ENCODE results near the gene NKD2.
"Not testable (repeated sequence)": the region's sequence is repeated elsewhere in the genome, so short reads cannot be mapped to it uniquely, and the experiment has no call there.

Gene NKD2

DNA sequence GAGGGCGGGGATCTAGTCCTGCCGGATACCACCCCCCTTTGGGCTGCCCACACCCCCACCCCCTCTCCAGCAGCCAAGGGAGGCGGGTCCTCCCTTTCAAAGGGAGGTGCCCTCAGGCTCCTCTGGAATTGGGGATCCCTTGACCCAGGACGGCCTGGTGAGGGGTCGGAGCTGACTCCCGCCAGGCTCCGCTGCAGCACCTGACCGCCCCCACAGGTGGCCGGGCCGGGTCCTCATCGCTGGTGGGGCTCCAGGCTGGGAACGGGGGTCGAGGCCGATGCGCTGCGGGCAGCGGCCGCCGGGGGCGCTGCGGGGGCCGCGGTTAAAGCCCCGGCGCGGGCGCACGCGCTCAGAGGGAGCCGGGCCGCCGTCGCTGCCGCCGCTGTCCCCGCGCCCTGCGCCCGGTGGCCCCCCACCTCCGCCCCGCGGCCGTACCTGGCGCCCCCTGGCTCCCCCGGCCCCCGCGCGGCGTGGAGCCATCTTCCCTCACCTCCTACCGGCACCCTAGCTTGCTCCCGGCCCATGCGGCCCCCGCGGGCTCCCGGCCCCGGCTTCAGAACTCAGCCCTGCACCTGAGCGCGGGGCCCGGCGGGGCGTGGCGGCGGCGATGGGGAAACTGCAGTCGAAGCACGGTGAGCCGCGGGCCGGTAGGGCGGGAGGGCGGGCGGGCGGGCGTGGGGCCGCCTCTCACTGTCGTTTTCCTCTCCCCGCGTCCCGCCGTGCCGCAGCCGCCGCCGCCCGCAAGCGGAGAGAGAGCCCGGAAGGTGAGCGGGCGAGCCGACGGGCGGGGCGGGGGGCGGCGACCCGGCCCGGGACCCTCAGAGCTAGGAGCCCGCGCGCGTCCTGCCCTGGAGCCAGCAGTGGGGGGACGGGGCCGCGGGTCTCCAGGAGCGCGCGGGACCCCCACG, at the start of gene NKD2:
TSS of gene NKD2 (plus strand) at position 352 of the 908 bp plus-strand sequence. CDS start at position 608, 256 bp downstream.
- DNase-seq: no peak

DNA sequence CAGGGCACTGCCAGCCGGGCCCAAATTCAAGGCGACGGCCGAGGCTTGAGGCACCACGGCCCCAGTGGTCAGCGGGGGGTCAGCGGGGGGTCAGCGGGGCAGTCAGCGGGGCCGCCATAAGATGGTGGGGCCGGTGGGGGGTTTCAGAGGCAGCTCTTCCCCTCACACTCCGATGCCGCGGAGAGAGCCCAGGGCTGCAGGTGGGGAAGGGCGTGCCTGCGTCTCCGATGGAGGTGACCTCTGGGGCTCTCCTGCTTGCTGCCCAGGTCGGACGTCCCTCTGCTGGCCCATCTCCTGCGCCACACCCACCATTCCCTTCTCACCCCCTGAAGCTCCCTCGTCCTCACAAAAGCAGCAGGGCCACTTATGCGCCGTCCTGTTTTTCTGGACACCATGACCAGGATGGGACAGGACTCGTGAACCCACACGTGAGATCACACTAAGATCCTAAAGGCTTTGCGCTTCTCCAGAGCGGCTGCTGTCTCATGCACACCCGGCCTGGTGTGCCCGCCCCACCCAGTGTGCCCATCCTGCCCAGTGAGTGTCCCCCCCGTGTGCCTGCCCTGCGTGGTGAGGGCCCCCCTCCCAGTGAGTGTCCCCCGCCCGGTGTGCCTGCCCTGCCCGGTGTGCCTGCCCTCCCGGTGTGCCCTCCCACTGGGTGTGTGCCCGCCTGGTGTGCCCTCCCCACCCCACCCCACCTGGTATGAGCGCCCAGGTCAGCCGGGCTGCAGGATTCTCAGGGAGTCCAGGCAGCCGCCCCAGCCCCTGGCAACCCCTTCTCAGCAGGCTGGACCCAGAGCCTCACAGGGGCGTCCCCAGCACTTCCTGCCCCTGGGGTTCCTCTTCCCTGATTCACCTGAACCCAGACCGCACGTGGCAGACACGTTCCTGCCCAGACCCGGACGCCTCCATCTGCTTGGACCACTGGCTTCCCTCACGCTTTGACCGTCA, 48.7 kb upstream of the NKD2 start:
- no peak for DNase-seq

DNA sequence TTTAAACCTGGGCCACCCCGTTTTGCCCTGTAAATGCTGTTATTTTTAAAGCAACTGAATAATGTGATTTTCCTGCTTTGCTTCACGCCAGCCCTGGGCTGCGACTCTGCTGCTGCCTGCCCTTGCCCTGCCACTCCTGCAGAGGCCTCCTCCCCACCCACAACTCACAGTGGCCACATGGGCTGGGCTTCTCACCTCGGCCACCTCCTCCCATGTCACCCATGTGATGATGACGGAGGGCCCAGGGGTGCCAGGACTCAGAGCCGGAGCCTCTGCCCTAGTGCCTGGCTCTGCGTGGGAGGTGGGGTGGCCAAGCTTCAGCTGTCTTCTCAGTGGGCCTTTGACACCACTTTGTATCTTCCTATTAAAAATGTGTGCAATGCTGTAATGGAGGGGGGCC, 48.1 kb upstream of the NKD2 start:
- no peak for DNase-seq

DNA sequence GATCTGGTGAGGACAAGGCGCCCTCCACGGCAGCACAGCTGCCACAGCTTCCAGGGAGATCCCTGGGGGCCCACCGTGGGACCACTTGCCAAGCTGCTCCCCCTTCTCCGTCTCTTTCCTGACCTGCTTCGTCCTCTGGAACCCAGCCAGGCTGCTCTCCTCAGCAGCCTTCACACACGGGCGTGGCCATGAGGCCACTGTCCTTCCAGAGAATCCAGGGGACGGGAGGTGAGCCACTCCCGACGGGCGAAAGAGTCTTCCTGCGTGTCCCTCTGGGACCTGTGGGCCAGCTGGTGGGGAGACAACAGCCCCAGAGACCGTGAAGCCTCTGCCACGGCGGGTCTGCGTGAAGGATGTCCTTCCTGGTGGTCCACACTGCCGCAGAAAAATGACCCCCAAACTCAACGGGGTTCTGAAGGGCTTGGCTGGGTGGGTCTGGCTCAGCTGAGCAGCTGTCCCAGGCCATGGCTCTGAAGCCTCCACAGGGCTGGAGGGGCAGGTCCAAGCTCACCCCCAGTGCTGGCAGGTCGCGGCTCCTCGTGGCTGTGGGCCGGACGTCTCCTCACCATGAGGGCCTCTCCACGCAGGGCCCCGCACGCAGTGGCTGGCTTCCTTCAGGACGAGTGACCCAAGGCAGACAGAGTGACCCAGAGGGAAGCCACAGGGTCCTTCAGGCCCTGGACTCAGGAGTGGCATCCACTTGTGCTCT, 47.4 kb upstream of the NKD2 start:
- DNase-seq: no peak

DNA sequence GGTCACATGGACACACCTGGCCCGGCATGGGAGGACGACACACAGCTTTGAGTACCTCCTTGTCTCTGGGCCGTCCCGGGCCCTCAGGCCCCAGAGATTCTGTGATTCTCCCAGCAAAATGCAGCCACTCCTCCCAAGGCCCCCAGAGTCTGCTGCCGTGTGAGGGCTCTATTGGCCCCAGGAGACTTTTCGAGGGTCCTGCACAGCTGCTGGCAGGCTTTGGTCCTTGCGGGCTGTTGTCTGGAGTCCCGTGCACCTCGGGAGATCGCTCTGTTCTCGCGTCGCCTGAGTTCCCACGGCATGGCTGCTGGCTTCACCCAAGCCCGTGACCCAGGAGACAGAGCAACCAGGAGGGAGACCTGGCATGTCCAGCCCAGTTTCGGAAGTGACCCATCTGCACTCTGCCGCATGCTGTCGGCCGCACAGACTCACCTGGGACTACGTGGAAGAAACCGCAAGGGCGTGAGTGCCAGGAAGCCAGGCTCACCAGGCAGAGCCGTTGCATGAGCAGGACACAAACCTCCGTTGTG, 46.8 kb upstream of the NKD2 start:
- DNase-seq: no peak

DNA sequence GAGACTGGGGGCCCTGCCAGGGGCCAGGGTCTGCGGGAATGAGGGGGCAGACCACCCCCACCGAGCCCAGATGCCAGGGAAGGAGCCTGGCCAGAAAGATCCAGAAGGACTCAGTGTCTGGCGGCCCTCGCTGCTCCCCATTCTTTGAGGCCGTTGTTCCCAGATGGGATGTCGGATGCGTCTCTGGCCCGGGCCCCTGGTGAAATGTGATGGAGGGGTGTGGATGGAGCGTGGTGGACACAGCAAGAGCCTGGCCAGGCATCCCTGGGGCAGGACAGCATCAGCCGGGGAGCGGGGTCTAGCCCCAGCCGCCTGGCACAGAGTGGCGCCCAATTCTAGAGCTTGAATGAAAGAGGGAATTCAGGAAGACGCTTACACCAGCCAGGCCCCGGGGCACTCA, 46.2 kb upstream of the NKD2 start:
- no peak for DNase-seq

DNA sequence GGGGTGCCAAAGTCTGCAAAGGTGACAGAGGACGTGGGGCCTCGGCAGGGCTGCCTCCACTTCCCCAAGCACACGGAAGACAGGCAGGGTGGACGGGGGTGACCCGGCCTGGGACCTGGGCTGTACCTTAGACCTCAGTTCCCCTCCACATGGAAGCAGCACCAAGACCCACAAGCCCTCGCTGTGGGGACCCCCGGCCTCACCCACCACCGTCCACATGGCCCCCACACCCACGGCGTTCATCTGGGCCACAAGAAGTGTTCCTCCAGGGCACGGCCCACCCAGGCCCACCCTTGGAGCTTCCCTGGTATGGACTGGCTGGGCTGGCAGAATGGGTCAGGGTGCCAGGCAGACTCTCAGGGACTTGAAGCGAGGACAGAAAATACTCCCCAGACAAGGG, 45.8 kb upstream of the NKD2 start:
- no peak for DNase-seq

- no peak for DNase-seq
Measured at GRCh38 chr5:963310-963672, 45.3 kb upstream of the NKD2 start.

- DNase-seq: peak; percentile 90
Measured at GRCh38 chr5:963673-964531, 44.7 kb upstream of the NKD2 start.

GRCh38 chr5:964821-965220, 43.8 kb upstream of the NKD2 start:
- no peak for DNase-seq

GRCh38 chr5:965604-966344, 42.8 kb upstream of the NKD2 start:
- no peak for DNase-seq

DNA sequence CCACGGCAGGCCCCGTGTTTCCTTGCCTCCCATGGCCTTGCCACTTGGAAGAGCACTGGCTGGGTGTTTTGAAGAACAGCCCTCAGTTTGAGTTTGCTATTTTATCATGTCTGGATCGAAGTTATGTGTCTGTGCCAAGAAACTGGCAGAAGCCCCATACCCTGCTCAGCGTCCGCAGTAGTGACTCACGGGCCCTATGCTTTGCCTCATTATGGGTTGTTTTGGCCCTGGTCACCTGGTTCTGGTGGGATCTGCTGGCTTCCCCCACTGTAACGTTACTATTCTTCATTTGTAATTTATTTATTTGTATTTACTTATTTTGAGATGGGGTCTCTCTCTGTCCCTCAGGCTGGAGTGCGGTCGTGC, 42.3 kb upstream of the NKD2 start:
- DNase-seq: no peak

- no peak for DNase-seq
Measured at GRCh38 chr5:966941-967340, 41.7 kb upstream of the NKD2 start.

- DNase-seq: no peak
Measured at GRCh38 chr5:968881-969280, 39.7 kb upstream of the NKD2 start.

GRCh38 chr5:969408-969839, 39.2 kb upstream of the NKD2 start:
- peak; percentile 76 for DNase-seq

- not testable (repeated sequence) for DNase-seq
Measured at GRCh38 chr5:972575-972974, 36.0 kb upstream of the NKD2 start.

DNA sequence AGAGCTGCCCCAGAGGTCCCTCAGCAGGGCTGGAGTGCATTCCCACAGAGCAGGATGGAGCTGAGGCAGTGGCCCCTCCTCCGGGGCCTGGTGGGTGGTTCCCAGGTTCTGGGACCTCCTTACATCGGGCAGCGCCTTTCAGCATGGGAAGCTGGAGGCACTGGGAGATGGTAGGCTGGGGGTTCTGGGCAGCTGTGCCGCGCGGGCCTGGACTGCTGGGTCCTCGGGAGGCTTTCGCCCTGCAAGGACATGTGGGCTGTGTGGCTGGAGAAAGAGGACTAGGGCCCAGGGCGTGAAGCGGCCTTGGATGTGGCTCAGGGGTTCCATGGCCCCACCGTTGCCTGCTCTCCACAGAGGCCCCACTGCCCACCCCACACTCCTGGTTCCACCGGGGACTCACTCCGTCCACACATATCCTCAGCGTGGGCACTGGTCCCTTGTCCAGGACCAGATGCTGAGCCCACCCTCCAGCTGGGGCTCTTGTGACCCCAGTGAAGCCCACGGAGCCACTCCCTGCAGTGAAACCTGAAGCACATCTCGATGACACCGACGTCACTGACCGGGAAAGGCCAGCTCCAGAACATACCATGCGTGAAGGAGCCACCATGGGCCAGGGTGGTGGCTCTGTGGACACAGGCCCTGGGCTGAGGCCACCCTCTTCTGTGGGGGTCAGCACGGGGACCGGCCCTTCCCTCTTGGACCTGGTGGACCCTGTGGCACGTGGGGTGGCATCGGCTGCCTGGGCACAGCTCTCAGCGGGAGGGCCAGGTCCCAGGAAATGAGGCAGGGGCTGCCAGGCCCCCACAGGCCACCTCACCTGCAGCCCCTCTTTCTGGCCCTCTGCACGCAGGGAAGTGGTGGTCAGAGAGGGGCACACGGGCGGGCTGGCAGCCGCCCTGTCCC, 31.5 kb upstream of the NKD2 start:
- no peak for DNase-seq

- no peak for DNase-seq
Measured at GRCh38 chr5:978054-978453, 30.5 kb upstream of the NKD2 start.

DNA sequence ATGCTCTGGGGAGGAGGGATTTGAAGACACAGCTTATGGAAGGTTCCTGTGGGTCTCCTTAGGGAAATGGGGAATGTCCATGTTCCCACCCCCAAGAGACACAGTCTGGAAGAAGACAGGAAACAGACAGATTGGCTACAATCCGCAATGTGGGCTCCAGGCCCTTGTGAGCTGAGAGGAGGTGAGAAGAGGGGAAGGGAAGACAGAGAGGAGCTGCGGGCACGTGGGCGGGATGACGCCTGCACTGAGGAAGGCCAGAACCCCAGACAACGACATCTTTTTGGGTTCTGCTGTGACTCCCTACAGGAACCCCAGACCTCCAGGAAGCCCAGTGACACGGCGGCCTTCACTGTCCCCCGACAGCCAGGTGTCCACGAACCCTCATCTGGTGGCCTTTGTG, 29.9 kb upstream of the NKD2 start:
- no peak for DNase-seq

All from fibroblast of upper back skin (primary cell).